GM10847 (cell line): ENCODE results near the gene GABBR2.

Experiments used
- POLR2A ChIP-seq: IDR thresholded peaks from 2 replicates; pipeline ENCODE4 v1.6.1; 2011; ENCODE audit not compliant: insufficient read length; ENCODE audit errors: extremely low read depth

GABBR2 gene

DNA sequence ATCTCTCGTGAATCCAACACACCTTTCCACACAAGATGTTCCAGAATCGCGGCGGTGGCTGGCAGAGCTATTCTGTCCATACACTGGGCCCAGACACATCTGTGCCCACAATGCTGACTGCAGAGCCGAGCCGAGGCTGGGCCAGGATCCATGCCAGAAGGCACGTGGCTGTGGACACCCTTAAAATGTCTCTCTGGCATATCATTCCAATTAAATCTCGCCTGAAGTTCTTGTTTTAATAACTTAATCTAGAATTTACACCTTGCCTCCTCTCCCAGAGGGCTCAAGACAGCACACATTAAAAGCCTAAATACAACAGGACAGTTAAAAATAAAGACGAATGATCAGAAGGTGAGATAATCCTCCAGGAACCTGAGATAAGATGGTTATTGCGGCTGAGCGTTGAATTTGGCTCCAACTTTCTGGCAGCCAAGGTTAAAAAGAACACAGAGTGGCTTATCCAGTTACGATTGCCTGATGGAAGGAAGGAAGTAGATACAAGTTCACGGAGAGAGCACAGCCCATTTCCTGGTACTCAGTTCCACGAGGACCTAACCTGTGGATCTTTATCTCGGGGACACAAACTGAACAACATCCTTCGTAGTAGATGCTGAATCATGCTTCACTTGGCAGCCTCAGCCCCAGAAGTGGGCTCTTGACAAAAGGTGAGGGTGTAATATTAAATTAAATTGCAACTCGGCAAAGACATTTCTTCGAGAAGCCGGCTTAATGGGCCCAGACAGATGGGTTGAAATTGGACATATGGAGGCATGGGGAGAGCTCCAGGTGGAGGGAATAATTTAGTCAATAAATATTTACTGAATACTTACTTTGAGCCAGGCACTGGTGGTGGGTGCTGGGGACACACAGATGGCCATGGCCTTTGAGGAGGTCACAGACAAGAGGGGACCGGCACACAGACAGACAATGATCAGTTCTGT is 367.3 kb downstream of the GABBR2 start:
- TF ChIP-seq POLR2A = no peak

DNA sequence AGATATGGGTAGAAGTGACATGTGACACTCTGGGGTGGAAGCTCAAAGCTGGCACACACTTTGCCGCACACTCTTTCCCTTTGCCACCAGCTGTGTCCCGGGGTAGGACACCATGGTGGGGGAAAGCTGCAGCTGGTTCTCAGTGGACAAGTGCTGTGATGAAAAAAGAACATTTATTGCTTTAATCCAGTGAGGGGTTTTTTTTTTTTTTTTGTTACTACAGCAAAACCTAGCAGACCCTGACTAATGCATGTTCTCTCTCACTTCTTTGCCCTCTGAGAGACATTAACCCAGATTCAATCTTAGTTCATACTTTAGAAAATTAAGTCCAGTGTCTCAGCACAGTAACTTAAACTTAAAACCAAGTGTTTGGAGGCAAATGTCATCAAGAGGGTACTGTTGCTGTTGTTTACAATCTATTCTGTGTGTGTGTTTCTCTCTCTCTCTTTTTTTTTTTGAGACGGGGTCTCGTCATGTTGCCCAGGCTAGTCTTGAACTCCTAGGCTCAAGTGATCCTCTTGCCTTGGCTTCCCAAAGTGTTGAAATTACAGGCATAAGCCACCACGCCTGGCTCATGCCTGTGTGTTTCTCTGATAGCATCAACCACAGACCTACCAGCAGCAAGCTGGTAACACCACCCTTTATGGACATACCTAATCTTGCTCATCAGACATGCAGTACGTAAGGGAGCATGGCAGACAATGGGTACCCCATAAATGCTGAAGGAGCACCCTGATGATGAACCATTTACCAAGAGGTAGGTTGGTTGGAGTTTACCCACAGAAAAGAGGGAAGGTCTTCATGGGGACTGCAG is 368.5 kb downstream of the GABBR2 start:
- TF ChIP-seq POLR2A = no peak

DNA sequence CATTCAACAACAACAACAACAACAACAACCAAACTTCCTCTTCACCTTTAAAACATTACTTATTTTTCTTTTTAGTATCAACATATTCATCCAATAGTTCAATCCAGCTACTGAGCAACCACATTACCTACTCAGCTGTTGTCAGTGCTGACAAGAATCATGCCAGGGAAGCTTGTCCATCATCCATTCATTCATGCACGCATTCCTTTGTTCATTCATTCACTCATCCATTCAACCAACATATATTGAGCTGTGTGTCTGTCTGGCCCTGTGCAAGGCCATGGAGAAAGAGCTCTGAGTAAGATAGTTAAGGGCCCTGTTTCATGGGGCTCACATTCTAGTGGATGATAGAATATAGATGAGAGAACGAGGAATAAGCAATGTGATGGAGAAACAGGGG is 373.1 kb downstream of the GABBR2 start:
- no peak for TF ChIP-seq POLR2A

- TF ChIP-seq POLR2A = no peak
These were observed 373.9 kb downstream of the GABBR2 start for GRCh38 chr9:98334796-98335195.

GRCh38 chr9:98333703-98334582 is 374.8 kb downstream of the GABBR2 start:
- TF ChIP-seq POLR2A = no peak

DNA sequence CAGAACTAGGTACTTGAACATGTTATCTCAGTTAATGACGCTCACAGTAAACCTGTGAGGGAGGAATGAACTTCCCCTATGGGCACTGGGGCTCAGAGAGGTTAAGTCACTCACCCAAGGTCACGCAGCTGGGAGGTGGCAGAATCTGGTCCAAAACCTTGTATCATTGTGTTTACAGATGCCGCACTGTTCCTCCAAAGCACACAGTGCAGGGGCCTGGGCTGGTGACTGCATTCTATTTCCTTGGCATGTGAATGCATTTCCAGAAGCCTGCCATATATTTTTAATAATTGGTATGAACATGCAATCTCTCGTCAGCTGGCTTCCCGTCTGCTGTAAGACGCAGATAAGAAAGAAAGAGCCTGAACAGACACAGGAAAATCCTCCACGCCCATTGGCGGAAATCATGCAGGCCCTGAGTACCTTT is 376.3 kb downstream of the GABBR2 start:
- no peak for TF ChIP-seq POLR2A

DNA sequence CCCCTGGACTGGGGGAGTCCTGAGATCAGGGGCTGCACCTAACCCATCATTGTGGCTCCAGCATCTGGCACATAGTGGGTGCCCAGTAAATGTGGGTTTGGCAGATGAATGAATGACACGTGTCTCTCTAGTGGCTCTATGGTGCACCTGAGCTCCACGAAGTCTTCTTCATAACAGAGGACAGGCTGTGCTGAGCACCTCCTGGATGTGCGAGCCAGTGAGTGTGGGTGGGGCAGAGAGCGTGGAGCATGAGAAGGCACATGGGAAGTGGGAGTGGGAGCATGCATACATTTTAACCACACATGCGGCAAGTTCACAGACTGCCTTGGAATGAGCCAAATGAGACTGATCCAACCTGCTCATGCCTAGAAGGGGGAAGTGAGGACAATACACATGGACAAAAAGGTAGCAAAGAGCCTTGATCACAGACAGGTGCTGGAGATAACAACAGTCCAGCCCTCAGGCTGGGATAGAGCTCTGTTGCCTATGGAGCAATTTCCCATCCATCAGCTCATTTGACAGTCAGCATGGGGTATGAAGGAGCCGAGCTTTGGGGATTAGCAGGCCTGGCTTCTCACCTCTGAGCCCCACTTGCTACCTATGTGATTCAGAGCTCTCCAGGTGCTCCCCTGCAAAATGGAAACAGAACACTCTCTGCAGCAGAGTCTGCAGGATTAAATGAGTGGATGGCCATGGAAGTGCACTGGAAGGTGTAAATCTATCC is 377.0 kb downstream of the GABBR2 start:
- no peak for TF ChIP-seq POLR2A

DNA sequence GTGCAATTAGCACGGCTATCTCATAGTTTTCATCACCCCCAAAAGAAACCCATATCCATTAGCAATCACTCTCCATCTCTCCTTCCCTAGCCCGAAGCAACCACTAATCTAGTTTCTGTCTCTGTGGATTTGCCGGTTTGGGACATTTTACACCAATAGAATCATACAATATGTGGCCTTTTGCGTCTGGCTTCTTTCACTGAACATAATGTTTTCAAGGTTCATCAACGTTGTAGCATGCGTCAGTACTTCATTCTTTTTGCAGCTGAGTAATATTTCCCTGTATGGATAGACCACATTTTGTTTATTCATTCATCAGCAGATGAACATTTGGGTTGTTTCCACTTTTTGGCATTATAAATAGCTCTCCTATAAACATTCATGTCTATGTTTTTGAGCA is 377.9 kb downstream of the GABBR2 start:
- TF ChIP-seq POLR2A = no peak

DNA sequence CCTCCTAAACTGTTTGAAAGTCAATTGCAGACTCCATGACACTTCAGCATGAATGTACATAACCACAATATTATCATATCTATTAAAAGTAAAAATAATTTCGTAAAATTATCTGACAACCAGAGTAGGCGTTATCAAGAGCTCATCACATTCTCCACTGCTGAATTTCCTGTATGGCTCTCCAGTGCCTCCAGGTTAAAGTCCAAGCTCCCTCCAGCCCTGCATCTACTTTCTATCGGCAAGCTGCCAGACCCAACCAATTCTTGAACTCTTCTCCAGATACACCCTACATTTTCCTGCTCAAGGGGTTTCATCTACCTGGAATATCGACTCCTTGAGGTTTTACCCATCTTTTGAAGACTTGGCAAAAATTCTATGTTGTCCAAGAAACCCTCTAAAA is 378.8 kb downstream of the GABBR2 start:
- TF ChIP-seq POLR2A = no peak

- no peak for TF ChIP-seq POLR2A
These were observed 379.5 kb downstream of the GABBR2 start for GRCh38 chr9:98329281-98329680.

GRCh38 chr9:98328770-98329169 is 380.0 kb downstream of the GABBR2 start:
- TF ChIP-seq POLR2A = no peak

DNA sequence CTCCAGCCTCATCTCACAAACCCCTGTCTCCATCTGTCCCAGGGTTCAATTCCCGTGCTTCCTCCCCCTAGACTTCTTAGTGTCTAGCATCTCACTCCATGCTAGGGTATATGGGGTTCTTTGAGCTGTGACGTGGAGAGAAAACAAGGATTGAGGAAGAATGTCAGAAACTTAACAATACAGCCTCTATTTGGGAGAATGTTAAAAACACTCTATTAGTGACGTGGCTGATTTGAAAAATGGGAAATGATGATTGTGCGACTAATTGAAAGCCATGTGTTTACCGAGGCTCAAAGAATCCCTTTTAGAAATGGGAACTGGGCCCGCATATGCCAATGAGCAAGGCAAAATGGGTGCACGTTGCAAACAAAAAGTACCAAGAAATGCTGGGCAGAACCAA is 380.6 kb downstream of the GABBR2 start:
- no peak for TF ChIP-seq POLR2A

- TF ChIP-seq POLR2A = no peak
These were observed 381.5 kb downstream of the GABBR2 start for GRCh38 chr9:98327249-98327561.

- TF ChIP-seq POLR2A = no peak
These were observed 382.1 kb downstream of the GABBR2 start for GRCh38 chr9:98326459-98327248.
